HG02840 (cell line): Measurements from ENCODE around the gene PCDHB9.
"Not testable (repeated sequence)": the region's sequence is repeated elsewhere in the genome, so short reads cannot be mapped to it uniquely, and the experiment has no call there.

ENCODE experiments used
- ATAC-seq: cut with Tn5 transposase; IDR thresholded peaks from one replicate; pipeline ENCODE4 v1.9.1; 2021; ENCODE audit warnings: mild to moderate bottlenecking, moderate library complexity, moderate number of reproducible peaks; ENCODE audit not compliant: unreplicated experiment, low FRiP score

PCDHB9 gene

DNA sequence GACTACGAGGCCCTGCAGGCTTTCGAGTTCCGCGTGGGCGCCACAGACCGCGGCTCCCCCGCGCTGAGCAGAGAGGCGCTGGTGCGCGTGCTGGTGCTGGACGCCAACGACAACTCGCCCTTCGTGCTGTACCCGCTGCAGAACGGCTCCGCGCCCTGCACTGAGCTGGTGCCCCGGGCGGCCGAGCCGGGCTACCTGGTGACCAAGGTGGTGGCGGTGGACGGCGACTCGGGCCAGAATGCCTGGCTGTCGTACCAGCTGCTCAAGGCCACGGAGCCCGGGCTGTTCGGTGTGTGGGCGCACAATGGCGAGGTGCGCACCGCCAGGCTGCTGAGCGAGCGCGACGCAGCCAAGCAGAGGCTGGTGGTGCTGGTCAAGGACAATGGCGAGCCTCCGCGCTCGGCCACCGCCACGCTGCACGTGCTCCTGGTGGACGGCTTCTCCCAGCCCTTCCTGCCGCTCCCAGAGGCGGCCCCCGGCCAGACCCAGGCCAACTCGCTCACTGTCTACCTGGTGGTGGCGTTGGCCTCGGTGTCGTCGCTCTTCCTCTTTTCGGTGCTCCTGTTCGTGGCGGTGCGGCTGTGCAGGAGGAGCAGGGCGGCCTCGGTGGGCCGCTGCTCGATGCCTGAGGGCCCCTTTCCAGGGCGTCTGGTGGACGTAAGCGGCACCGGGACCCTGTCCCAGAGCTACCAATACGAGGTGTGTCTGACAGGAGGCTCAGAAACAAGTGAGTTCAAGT is 2.7 kb upstream of the PCDHB9 start:
- not testable (repeated sequence) for ATAC-seq

DNA sequence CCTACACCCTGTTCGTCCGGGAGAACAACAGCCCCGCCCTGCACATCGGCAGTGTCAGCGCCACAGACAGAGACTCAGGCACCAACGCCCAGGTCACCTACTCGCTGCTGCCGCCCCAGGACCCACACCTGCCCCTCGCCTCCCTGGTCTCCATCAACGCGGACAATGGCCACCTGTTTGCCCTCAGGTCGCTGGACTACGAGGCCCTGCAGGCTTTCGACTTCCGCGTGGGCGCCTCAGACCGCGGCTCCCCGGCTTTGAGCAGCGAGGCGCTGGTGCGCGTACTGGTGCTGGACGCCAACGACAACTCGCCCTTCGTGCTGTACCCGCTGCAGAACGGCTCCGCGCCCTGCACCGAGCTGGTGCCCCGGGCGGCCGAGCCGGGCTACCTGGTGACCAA is 1.7 kb downstream of the PCDHB9 start:
- ATAC-seq, result not testable (repeated sequence)

DNA sequence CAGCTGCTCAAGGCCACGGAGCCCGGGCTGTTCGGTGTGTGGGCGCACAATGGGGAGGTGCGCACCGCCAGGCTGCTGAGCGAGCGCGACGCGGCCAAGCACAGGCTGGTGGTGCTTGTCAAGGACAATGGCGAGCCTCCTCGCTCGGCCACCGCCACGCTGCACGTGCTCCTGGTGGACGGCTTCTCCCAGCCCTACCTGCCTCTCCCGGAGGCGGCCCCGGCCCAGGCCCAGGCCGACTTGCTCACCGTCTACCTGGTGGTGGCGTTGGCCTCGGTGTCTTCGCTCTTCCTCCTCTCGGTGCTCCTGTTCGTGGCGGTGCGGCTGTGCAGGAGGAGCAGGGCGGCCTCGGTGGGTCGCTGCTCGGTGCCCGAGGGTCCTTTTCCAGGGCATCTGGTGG is 2.2 kb downstream of the PCDHB9 start:
- ATAC-seq, result not testable (repeated sequence)

DNA sequence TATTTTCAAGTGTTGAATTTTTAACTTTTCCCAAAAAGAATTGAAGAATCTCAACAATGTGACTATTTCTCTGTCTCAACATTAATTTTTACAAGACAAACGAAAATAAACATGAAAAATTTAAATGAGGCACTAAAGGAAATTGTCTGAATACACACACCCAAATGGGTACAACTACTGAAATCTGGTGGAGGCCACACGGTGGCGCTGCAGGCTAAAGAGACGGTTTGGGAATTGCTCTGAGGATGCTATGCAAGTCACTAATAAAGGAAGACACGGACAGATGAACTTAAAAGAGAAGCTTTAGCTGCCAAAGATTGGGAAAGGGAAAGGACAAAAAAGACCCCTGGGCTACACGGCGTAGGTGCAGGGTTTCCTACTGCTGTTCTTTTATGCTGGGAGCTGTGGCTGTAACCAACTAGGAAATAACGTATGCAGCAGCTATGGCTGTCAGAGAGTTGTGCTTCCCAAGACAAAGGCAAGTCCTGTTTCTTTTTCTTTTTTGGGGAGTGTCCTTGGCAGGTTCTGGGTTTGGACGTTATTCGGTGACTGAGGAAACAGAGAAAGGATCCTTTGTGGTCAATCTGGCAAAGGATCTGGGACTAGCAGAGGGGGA is 5.3 kb downstream of the PCDHB9 start, which contains the start of gene PCDHB10:
TSS of gene PCDHB10 (plus strand) at position 244 of the 616 bp plus-strand sequence. CDS start at position 444, 200 bp downstream.
- ATAC-seq, result no peak

DNA sequence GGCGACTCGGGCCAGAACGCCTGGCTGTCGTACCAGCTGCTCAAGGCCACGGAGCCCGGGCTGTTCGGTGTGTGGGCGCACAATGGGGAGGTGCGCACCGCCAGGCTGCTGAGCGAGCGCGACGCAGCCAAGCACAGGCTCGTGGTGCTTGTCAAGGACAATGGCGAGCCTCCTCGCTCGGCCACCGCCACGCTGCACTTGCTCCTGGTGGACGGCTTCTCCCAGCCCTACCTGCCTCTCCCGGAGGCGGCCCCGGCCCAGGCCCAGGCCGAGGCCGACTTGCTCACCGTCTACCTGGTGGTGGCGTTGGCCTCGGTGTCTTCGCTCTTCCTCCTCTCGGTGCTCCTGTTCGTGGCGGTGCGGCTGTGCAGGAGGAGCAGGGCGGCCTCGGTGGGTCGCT is 7.4 kb downstream of the PCDHB9 start:
- ATAC-seq, result not testable (repeated sequence)

DNA sequence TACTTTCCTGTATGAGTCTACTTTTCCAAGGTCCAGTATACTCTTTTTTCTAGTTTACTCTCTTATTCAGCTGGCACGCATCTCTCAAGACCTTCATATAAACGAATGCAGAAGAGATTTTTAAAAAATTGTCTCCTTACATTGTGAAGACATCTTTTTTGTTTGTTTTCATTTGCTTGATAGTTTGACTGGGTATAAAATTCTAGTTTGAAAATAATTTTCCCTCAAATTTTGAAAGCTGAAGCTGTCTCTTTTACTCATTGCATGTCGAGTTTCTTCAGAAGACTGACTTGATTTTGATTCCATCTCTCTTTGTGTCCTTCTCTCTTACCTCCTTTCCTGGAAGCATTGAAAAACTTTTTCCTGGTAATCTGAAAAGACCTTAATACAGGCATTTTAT is 9.4 kb downstream of the PCDHB9 start:
- ATAC-seq, result no peak

DNA sequence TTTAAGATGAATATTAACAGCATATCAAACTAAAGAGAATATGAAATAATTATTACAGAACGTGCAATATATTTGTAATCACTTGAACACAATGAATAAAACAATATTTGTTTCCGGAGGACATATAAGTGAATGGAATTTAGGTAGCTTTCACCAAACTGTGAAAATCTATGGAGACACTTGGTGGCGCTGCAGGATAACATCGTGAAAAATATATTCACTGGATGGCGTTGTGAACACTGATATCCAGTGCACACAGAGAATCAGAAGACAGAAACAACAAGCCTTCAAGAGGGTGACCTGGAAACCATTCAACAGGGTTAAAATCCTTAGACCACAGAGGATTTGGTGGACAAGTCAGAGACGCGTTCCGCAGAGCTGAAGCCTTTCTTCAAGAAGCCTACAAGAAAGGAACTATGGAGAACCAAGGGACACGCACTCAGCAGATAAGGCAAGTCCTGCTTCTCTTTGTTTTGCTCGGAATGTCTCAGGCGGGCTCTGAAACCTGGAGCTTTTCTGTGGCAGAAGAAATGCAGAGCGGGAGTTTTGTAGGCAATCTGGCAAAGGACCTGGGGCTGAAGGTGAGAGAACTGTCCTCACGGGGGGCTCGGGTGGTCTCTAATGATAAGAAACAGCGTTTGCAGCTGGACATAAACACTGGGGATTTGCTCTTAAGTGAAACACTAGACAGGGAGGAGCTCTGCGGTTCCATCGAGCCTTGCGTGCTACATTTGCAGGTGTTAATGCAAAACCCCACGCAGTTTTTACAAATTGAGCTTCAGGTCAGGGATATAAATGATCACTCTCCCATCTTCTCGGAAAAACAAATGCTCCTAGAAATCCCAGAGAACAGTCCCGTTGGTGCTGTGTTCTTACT is 12.6 kb downstream of the PCDHB9 start, which contains the start of gene PCDHB11:
TSS of gene PCDHB11 (plus strand) at position 269 of the 877 bp plus-strand sequence. CDS start at position 417, 148 bp downstream.
- no peak for ATAC-seq

DNA sequence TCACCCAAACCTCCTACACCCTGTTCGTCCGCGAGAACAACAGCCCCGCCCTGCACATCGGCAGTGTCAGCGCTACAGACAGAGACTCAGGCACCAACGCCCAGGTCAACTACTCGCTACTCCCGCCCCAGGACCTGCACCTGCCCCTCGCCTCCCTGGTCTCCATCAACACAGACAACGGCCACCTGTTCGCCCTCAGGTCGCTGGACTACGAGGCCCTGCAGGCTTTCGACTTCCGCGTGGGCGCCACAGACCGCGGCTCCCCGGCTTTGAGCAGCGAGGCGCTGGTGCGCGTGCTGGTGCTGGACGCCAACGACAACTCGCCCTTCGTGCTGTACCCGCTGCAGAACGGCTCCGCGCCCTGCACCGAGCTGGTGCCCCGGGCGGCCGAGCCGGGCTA is 14.2 kb downstream of the PCDHB9 start:
- not testable (repeated sequence) for ATAC-seq

DNA sequence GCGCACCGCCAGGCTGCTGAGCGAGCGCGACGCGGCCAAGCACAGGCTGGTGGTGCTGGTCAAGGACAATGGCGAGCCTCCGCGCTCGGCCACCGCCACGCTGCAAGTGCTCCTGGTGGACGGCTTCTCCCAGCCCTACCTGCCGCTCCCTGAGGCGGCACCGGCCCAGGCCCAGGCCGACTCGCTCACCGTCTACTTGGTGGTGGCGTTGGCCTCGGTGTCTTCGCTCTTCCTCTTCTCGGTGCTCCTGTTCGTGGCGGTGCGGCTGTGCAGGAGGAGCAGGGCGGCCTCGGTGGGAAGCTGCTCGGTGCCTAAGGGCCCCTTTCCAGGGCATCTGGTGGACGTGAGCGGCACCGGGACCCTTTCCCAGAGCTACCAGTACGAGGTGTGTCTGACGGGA is 14.7 kb downstream of the PCDHB9 start:
- not testable (repeated sequence) for ATAC-seq

DNA sequence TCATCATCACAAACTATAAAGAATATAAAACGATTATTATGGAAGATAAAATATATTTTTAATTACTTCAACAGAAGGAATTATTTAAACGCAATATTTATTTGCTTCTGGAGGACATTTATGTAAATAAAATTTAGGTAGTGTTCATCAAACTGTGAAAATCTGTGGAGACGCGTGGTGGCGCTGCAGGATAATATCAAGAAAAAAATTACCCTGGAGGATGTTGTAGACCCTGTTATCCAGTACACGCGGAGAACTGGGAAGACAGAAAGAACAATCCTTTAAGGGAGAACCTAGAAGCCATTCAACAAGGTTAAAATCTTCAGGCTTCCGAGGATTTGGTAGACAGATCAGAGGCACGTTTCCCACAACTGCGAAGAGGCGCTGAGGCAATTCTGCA is 21.5 kb downstream of the PCDHB9 start, which contains the start of gene PCDHB12:
TSS of gene PCDHB12 (plus strand) at position 242 of the 400 bp plus-strand sequence. CDS start 189 bp downstream, outside the sequence.
- ATAC-seq, result no peak

DNA sequence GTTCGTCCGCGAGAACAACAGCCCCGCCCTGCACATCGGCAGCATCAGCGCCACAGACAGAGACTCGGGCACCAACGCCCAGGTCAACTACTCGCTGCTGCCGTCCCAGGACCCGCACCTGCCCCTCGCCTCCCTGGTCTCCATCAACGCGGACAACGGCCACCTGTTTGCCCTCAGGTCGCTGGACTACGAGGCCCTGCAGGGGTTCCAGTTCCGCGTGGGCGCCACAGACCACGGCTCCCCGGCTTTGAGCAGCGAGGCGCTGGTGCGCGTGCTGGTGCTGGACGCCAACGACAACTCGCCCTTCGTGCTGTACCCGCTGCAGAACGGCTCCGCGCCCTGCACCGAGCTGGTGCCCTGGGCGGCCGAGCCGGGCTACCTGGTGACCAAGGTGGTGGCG is 23.3 kb downstream of the PCDHB9 start:
- ATAC-seq, result not testable (repeated sequence)

DNA sequence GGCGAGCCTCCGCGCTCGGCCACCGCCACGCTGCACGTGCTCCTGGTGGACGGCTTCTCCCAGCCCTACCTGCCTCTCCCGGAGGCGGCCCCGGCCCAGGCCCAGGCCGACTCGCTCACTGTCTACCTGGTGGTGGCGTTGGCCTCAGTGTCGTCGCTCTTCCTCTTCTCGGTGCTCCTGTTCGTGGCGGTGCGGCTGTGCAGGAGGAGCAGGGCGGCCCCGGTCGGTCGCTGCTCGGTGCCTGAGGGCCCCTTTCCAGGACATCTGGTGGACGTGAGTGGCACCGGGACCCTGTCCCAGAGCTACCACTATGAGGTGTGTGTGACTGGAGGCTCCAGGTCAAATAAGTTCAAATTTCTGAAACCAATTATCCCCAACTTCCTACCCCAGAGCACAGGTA is 23.9 kb downstream of the PCDHB9 start:
- not testable (repeated sequence) for ATAC-seq

DNA sequence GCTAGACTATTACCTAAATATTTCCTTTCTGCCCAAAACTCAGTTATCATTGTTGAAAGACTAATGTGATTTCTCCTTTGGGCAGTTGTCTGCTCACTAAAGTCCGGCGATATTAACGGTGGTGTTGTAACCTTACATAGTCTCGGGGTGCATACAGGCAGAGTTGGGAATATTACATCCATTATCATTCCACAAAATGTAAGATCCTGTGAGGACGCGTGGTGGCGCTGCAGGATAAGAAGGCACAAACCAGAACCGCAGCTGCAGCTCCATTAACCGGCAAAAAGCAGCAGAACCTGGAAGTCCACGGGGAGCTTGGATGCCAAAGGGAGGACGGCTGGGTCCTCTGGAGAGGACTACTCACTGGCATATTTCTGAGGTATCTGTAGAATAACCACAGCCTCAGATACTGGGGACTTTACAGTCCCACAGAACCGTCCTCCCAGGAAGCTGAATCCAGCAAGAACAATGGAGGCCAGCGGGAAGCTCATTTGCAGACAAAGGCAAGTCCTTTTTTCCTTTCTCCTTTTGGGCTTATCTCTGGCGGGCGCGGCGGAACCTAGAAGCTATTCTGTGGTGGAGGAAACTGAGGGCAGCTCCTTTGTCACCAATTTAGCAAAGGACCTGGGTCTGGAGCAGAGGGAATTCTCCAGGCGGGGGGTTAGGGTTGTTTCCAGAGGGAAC is 26.8 kb downstream of the PCDHB9 start, which contains the start of gene PCDHB13:
TSS of gene PCDHB13 (plus strand) at position 264 of the 684 bp plus-strand sequence. CDS start at position 469, 205 bp downstream.
- not testable (repeated sequence) for ATAC-seq

DNA sequence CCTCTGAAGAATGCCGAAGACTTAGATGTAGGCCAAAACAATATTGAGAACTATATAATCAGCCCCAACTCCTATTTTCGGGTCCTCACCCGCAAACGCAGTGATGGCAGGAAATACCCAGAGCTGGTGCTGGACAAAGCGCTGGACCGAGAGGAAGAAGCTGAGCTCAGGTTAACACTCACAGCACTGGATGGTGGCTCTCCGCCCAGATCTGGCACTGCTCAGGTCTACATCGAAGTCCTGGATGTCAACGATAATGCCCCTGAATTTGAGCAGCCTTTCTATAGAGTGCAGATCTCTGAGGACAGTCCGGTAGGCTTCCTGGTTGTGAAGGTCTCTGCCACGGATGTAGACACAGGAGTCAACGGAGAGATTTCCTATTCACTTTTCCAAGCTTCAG is 27.6 kb downstream of the PCDHB9 start:
- not testable (repeated sequence) for ATAC-seq

DNA sequence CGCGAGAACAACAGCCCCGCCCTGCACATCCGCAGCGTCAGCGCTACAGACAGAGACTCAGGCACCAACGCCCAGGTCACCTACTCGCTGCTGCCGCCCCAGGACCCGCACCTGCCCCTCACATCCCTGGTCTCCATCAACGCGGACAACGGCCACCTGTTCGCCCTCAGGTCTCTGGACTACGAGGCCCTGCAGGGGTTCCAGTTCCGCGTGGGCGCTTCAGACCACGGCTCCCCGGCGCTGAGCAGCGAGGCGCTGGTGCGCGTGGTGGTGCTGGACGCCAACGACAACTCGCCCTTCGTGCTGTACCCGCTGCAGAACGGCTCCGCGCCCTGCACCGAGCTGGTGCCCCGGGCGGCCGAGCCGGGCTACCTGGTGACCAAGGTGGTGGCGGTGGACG is 28.5 kb downstream of the PCDHB9 start:
- ATAC-seq, result not testable (repeated sequence)

DNA sequence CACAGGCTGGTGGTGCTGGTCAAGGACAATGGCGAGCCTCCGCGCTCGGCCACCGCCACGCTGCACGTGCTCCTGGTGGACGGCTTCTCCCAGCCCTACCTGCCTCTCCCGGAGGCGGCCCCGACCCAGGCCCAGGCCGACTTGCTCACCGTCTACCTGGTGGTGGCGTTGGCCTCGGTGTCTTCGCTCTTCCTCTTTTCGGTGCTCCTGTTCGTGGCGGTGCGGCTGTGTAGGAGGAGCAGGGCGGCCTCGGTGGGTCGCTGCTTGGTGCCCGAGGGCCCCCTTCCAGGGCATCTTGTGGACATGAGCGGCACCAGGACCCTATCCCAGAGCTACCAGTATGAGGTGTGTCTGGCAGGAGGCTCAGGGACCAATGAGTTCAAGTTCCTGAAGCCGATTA is 29.1 kb downstream of the PCDHB9 start:
- not testable (repeated sequence) for ATAC-seq

DNA sequence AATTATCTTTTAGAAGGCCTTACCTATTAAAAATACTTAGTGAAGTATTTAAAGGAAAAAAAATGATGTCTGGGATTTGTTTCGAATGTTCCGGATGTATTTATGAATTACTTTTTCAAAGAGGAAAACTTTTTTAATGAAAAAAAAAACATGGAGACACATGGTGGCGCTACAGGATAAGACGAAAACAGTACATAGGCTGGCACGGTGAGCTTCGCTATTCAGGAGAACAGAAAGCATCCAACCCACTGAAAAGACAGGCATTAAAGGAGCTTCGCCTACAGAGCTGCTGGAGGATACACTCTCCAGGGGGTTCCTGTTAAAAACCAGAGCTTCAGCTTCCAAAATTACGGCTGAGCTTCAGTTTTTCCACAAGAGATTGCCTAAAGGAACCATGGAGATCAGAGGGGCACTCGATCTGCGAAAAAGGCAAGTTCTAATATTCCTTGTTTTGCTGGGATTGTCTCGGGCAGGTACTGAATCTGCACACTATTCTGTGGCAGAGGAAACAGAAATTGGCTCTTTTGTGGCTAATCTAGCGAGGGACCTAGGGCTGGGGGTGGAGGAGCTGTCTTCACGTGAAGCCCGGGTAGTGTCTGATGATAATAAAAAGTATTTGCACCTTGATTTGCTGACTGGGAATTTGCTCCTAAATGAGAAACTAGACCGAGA is 36.3 kb downstream of the PCDHB9 start, which contains the start of gene PCDHB14:
TSS of gene PCDHB14 (plus strand) at position 232 of the 672 bp plus-strand sequence. CDS start at position 395, 163 bp downstream.
- no peak for ATAC-seq

DNA sequence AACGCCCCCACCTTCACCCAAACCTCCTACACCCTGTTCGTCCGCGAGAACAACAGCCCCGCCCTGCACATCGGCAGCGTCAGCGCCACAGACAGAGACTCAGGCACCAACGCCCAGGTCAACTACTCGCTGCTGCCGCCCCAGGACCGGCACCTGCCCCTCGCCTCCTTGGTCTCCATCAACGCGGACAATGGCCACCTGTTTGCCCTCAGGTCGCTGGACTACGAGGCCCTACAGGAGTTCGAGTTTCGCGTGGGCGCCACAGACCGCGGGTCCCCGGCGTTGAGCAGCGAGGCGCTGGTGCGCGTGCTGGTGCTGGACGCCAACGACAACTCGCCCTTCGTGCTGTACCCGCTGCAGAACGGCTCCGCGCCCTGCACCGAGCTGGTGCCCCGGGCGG is 37.9 kb downstream of the PCDHB9 start:
- not testable (repeated sequence) for ATAC-seq

DNA sequence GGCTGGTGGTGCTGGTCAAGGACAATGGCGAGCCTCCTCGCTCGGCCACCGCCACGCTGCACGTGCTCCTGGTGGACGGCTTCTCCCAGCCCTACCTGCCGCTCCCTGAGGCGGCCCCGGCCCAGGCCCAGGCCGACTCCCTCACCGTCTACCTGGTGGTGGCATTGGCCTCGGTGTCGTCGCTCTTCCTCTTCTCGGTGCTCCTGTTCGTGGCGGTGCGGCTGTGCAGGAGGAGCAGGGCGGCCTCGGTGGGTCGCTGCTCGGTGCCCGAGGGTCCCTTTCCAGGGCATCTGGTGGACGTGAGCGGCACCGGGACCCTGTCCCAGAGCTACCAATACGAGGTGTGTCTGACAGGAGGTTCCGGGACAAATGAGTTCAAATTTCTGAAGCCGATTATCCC is 38.5 kb downstream of the PCDHB9 start:
- ATAC-seq, result not testable (repeated sequence)
